Activated T-helper 1 cell treated with anti-CD3 and anti-CD28 coated beads, Interleukin-12 subunit alpha, Interleukin-12 subunit beta, Interleukin-2, Interleukin-4 antibody, amounts not matched to agents 30 ng/mL and 10 ng/mL and 1 ng/mL, durations not matched to agents 14 hours and 24 hours and 36 hours (primary cell): ENCODE data around the gene FRYL. TPM values are rescaled to one million over a fixed set of nuclear protein-coding genes. Genes with fewer than 3 reads are reported as not detected.
A peak's percentile ranks its signal among the peaks of the same experiment; 100 is the strongest.

Experiments used
- DNase-seq: peaks from one replicate; pipeline ENCODE4 v3.0.0; 2021; ENCODE audit warnings: low spot score
- H3K27ac Mint-ChIP-seq: one replicate; pipeline ENCODE4 v1.8.0; 2021; ENCODE audit warnings: mild to moderate bottlenecking, mixed read lengths
- H3K27me3 Mint-ChIP-seq: one replicate; pipeline ENCODE4 v1.8.0; 2022; ENCODE audit warnings: mild to moderate bottlenecking, moderate library complexity, mixed read lengths; ENCODE audit not compliant: insufficient read depth
- H3K36me3 Mint-ChIP-seq: one replicate; pipeline ENCODE4 v1.8.0; 2021; ENCODE audit warnings: low read depth, mixed read lengths
- H3K4me1 Mint-ChIP-seq: one replicate; pipeline ENCODE4 v1.8.0; 2021; ENCODE audit warnings: low read depth, mixed read lengths
- H3K4me3 Mint-ChIP-seq: one replicate; pipeline ENCODE4 v1.8.0; 2021; ENCODE audit warnings: mild to moderate bottlenecking, moderate library complexity, mixed read lengths
- H3K9me3 Mint-ChIP-seq: one replicate; pipeline ENCODE4 v1.8.0; 2021; ENCODE audit warnings: mixed read lengths
- intact Hi-C: fragments of 100-400 bp; cut with micrococcal nuclease; formaldehyde crosslinking; loops from one replicate; pipeline ENCODE4 v1.15.1; 2024
- total RNA-seq: library from RNA; stranded (reverse); gene quantifications from 2 replicates; pipeline ENCODE4 v1.2.3, GENCODE V29; 2022

The FRYL gene
- total RNA-seq, 1 donor from 2014 or later, result 80.0 TPM

DNA sequence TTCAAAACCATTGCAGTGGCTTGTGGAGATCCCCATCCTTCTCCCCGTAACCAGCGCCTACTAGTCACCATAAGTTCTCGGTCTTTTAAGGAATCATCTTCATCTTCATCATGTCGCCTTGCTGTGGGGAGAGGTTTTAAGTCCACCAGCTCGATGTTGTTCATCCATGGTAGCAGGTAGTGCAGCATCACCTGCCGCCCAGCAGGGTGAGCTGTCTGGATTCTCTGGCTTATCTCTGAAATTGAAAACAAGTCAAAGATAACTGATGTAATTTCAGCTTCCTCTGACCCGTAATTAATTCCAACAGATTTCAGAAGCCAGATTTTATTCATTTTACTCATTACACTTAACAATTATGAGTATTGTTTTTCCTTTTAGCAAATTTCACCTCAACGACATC, 222.6 kb downstream of the FRYL start:
- intact Hi-C loops, result no loop called here

DNA sequence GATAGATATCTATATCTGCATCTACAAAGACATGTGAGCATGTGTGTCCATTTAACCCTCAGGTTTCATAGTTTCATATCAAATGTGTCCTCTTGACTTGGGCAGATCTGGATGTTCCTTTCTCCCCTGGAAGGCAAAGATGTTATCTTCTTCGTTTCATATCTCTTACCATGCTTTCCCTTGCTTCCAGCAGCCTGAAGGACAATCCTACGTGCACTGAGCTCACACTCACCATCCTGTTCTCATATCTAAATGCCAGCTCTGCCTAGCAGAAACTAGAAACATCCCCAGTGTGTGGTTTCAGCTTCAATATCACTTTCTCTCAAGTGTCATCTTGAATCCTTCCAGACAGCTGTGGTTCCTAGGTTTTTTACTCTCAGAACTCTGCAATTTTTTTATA, 223.8 kb downstream of the FRYL start:
- intact Hi-C loops, result no loop called here

More for the DNA sequence above, 222.6 kb downstream of the FRYL start:
- H3K9me3 Mint-ChIP-seq, result peaks cover 10% of the 10 kb centered on the region
- no peaks in the 10 kb centered on the region for H3K27me3 Mint-ChIP-seq
- peaks cover 5% of the 10 kb centered on the region for H3K4me1 Mint-ChIP-seq
- peaks cover 50% of the 10 kb centered on the region for H3K36me3 Mint-ChIP-seq
- H3K4me3 Mint-ChIP-seq, result no peak overlapping the region
- H3K27ac Mint-ChIP-seq, result no peak overlapping the region
- no peak for DNase-seq

DNA sequence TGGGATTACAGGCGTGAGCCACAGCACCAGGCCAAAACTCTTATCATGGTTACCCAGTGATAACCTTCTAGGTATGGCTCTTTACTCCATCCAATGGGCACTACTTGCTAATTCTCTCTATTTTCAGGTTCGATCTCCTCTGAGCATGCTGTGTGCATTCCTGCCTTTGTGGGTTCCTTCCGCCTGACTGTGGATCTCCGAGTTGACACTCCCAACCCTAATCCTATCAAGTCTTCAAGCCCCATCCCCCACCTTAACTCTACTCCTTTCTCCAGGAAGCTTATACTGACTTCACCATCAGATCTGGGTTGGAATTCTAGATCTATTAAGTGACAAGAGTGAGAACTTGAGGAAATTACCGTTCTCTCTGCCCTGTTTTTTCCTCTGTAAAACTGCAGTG, 225.5 kb downstream of the FRYL start:
- intact Hi-C loops, result no loop called here
- H3K9me3 Mint-ChIP-seq, result peaks cover 10% of the 10 kb centered on the region
- H3K4me3 Mint-ChIP-seq, result no peak overlapping the region
- no peak for DNase-seq
- no peak overlapping the region for H3K27ac Mint-ChIP-seq
- H3K27me3 Mint-ChIP-seq, result no peaks in the 10 kb centered on the region
- H3K4me1 Mint-ChIP-seq, result peaks cover 5% of the 10 kb centered on the region
- peaks cover 39% of the 10 kb centered on the region for H3K36me3 Mint-ChIP-seq

More for the DNA sequence above, 223.8 kb downstream of the FRYL start:
- no peak overlapping the region for H3K27ac Mint-ChIP-seq
- peaks cover 44% of the 10 kb centered on the region for H3K36me3 Mint-ChIP-seq
- peaks cover 5% of the 10 kb centered on the region for H3K4me1 Mint-ChIP-seq
- H3K27me3 Mint-ChIP-seq, result no peaks in the 10 kb centered on the region
- peaks cover 10% of the 10 kb centered on the region for H3K9me3 Mint-ChIP-seq
- no peak overlapping the region for H3K4me3 Mint-ChIP-seq
- no peak for DNase-seq

DNA sequence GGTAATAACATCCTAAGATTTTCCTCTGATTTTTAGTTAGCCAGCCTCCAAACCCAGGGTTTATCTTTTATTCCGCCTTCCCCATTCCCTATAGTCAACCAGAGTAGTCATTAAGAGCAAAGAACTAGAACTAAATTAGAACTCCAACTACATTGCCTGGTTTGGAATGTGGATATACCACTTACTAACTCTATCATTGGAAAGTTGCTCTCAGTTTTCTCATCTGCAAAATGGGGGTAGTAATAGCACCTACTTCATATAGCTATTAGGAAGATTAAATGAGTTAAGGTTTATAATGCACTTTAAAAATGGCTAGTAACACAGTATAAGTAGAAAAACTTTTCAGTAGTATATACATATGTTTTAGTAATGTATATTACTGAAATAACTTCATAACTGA, 226.4 kb downstream of the FRYL start:
- H3K4me1 Mint-ChIP-seq, result peaks cover 5% of the 10 kb centered on the region
- no peak overlapping the region for H3K4me3 Mint-ChIP-seq
- DNase-seq, result no peak
- no peaks in the 10 kb centered on the region for H3K27me3 Mint-ChIP-seq
- intact Hi-C loops, result no loop called here
- H3K9me3 Mint-ChIP-seq, result peaks cover 7% of the 10 kb centered on the region
- H3K36me3 Mint-ChIP-seq, result peaks cover 37% of the 10 kb centered on the region
- peak overlapping the region; percentile 42 for H3K27ac Mint-ChIP-seq

DNA sequence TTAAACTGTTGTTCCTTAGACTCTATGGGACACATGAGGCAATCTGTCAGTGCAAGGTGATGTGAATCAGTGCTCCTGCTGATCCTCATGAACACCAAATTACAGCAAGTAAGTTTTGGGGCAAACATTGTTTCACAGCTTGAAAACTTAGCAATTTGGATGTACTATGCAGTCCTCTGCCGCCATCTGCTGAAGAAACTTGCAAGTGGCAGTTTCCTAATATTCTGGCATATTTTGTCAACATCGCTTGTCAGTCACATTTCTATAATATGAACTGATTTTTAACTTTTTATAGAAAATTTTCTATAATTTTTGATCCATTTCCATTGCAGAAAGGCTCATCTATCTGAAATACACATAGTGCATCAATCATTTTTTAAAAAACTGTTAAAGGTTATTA, 233.7 kb downstream of the FRYL start:
- DNase-seq, result no peak
- intact Hi-C loops, result loop anchor here (1.0 to 5.0 kb wide), 3 partner anchors 101 to 419 kb away; no protein-coding TSS in a partner anchor
- H3K27me3 Mint-ChIP-seq, result no peaks in the 10 kb centered on the region
- no peaks in the 10 kb centered on the region for H3K9me3 Mint-ChIP-seq
- peaks cover 5% of the 10 kb centered on the region for H3K4me1 Mint-ChIP-seq
- H3K27ac Mint-ChIP-seq, result no peak overlapping the region
- peaks cover 44% of the 10 kb centered on the region for H3K36me3 Mint-ChIP-seq
- H3K4me3 Mint-ChIP-seq, result no peak overlapping the region

DNA sequence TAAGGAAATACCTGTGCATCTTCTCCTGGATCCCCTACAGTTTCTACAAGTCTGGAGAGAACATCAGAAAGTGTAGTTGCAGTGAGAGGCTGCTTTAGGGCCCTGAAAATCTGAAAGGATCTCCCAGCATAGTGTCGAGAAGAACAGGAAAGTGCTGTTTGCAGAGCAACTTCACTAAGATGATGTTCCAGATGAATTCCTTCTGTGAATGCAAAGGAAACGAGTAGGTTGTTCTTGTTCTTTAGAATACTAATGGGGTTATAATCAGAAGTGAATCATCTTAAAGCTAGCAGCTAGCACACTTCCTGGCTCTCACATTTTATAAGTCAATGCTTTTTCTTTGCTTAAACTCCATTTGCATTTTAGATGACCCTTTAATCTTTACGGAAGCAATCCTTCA, 236.3 kb downstream of the FRYL start:
- H3K4me1 Mint-ChIP-seq, result peaks cover 5% of the 10 kb centered on the region
- H3K36me3 Mint-ChIP-seq, result peaks cover 44% of the 10 kb centered on the region
- no peak overlapping the region for H3K27ac Mint-ChIP-seq
- H3K4me3 Mint-ChIP-seq, result no peak overlapping the region
- no peak for DNase-seq
- no peaks in the 10 kb centered on the region for H3K27me3 Mint-ChIP-seq
- intact Hi-C loops, result no loop called here
- H3K9me3 Mint-ChIP-seq, result no peaks in the 10 kb centered on the region

DNA sequence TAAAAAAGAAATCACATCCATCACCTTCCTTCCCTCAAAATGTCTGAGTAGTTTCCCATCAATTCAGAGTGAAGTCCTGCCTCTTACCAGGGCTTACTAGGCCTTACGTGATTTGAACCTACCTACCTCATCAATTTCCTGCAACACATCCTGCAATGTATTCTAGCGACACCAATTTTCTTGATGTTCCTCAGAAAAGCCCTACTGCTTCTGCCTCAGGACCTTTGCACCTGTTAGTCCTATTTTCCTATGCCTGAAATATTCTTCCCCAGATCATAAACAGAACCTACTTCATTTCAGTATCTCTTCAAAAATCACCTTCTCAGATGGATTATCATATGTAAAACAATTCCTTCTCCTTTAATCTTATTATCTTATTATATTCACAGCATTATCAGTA, 237.2 kb downstream of the FRYL start:
- H3K27ac Mint-ChIP-seq, result no peak overlapping the region
- no peaks in the 10 kb centered on the region for H3K4me1 Mint-ChIP-seq
- H3K4me3 Mint-ChIP-seq, result no peak overlapping the region
- intact Hi-C loops, result no loop called here
- DNase-seq, result no peak
- no peaks in the 10 kb centered on the region for H3K9me3 Mint-ChIP-seq
- peaks cover 40% of the 10 kb centered on the region for H3K36me3 Mint-ChIP-seq
- H3K27me3 Mint-ChIP-seq, result no peaks in the 10 kb centered on the region

DNA sequence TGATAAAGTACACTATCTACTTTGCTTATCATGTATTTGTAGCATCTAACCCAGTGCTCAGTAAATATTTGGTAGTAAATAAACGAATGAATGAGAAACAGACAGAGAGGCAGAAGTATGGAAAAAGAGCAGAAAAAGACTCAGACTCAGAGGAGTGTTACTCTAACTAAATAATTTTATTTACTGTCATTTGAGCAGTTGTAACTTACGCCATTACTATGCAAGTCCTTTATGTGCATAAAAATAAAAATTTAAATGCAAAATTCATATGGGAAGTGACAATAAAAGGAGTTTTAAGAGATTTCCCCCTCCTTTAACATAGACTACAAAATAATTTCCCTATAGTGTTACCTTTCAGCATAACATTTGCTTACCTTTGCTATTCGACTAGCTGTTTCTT, 240.5 kb downstream of the FRYL start:
- intact Hi-C loops, result no loop called here
- no peaks in the 10 kb centered on the region for H3K27me3 Mint-ChIP-seq
- DNase-seq, result no peak
- no peak overlapping the region for H3K4me3 Mint-ChIP-seq
- no peaks in the 10 kb centered on the region for H3K9me3 Mint-ChIP-seq
- peaks cover 33% of the 10 kb centered on the region for H3K36me3 Mint-ChIP-seq
- no peaks in the 10 kb centered on the region for H3K4me1 Mint-ChIP-seq
- no peak overlapping the region for H3K27ac Mint-ChIP-seq

DNA sequence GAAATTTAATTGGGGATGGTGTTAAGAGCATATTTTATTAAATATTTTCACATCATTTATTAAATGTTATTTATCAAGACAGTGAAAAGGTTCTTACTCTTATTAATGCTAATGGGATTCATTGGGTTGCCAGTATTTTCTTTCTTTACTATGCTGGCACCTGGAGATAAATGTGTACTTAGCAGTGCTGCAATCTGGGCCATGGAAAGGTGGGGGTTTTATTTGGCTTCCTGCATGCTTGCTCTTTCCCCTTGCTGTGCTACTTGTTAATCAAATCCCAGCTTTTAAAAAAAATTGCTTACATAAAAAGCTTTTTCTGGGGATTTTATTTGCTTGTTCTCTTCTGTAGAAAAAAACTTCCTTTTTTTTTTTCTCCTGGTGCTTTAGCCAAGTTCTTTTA, 241.7 kb downstream of the FRYL start:
- DNase-seq, result no peak
- H3K4me3 Mint-ChIP-seq, result no peak overlapping the region
- H3K27ac Mint-ChIP-seq, result no peak overlapping the region
- peaks cover 25% of the 10 kb centered on the region for H3K36me3 Mint-ChIP-seq
- H3K27me3 Mint-ChIP-seq, result no peaks in the 10 kb centered on the region
- H3K4me1 Mint-ChIP-seq, result no peaks in the 10 kb centered on the region
- H3K9me3 Mint-ChIP-seq, result no peaks in the 10 kb centered on the region
- intact Hi-C loops, result no loop called here

DNA sequence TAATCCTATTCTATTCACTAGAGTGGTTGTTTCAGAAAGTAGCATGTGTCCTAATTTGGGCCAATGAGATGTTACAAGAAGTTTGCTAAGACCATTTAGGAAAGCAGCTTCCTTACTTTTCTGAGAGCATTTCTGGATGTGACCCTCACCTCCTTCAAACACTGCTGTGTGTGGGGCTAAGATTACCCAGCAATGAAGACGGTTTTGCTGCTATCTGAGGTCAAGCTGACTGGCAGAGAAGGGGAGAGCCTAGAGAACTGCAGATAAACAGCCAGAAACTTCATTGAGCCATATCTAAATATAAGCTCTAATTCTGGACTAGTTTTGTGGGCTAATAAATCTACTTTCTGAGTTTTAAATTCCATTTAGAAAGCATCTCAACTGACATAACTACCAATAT, 253.7 kb downstream of the FRYL start:
- Mint-ChIP-seq H3K36me3 (peaks cover 47% of the 10 kb centered on the region), H3K4me3 (no peak overlapping the region), H3K27me3 (no peaks in the 10 kb centered on the region), H3K27ac (no peak overlapping the region), H3K4me1 (no peaks in the 10 kb centered on the region), H3K9me3 (no peaks in the 10 kb centered on the region)
- no peak for DNase-seq
- intact Hi-C loops, result no loop called here

DNA sequence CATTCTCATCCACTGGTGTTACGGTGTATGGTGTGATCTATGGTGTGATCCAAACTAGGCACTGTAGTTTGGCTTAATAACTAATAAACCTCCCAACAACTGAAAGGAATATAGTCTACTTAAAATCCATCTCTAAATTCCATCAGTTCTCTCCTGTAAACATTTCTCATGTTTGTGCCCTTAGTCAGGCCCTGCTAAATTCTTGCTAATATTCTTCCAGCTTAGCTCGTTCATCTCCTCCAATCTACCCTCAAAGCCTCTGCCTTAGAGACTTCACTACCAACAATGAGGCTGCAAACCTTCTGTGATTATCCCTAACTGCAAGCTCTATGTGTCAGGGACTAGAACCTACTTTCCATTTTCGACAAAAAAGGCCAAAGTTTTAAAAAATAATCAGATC, 261.9 kb downstream of the FRYL start:
- Mint-ChIP-seq H3K4me3 (no peak overlapping the region), H3K27me3 (no peaks in the 10 kb centered on the region), H3K36me3 (peaks cover 44% of the 10 kb centered on the region), H3K9me3 (no peaks in the 10 kb centered on the region), H3K4me1 (no peaks in the 10 kb centered on the region), H3K27ac (no peak overlapping the region)
- intact Hi-C loops, result no loop called here
- no peak for DNase-seq

DNA sequence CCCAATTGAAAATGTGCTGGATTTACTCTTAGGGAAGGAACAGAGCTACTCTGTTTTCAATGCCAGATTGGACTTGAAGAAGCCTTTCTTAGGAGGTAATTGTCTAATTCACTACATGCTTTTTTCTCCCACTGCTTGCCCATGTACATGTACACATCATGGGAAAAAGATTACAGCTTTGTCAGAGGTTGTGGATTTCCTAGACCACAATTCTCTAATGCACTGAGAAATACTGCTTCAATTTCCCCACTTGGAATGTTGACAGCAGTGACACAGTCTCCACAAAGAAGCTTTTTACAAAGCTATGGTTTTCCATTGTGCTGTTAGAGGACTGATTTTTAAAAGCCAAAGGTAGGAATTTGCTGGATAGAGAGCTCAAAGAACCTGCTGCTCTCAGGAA, 270.5 kb downstream of the FRYL start:
- no peaks in the 10 kb centered on the region for H3K4me1 Mint-ChIP-seq
- no peak overlapping the region for H3K27ac Mint-ChIP-seq
- no peaks in the 10 kb centered on the region for H3K27me3 Mint-ChIP-seq
- intact Hi-C loops, result no loop called here
- H3K9me3 Mint-ChIP-seq, result no peaks in the 10 kb centered on the region
- H3K36me3 Mint-ChIP-seq, result peaks cover 32% of the 10 kb centered on the region
- no peak for DNase-seq
- no peak overlapping the region for H3K4me3 Mint-ChIP-seq

DNA sequence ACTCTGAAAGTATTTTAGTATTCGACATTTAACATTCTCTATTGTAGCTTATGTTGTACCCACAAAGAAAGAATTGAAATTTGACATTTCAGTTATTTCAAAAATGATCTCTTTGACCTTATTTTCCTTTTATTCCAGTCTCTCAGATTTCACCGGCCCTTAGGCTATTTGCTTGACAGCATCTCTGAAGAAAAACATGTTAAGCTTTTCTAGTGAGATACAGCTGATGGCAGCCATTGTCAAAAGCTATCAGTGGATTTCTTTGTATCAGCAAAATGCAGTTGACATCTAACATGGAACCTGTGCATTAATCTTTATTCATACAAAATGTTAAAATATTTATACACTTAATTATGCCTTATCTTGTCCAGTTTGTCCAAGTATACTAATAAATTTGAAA, 273.4 kb downstream of the FRYL start:
- peaks cover 28% of the 10 kb centered on the region for H3K36me3 Mint-ChIP-seq
- no peak overlapping the region for H3K27ac Mint-ChIP-seq

DNA sequence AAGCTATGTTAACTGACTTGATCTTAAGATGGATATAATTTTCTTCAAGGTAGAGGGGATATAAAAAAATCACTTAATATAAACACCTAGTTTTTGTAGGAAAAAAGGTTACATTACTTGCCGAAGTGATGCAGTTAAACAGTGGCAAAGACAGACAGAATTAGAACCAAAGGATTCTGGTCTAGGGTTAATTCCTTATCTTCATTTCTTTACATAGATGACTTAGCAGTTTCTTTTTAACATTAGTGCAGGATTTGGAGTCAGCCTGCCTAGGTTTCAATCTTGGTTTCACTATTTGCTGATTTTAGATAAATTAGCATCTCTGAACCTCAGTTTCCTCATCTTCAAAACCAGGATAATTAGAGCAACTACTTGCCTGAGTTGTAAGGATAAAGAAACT, 275.7 kb downstream of the FRYL start:
- DNase-seq, result no peak
- no peaks in the 10 kb centered on the region for H3K9me3 Mint-ChIP-seq
- H3K36me3 Mint-ChIP-seq, result peaks cover 32% of the 10 kb centered on the region
- no peak overlapping the region for H3K4me3 Mint-ChIP-seq
- H3K27me3 Mint-ChIP-seq, result no peaks in the 10 kb centered on the region
- intact Hi-C loops, result loop anchor here (5.0 kb wide), 1 partner anchor 187 kb away; no protein-coding TSS in a partner anchor
- peaks cover 8% of the 10 kb centered on the region for H3K4me1 Mint-ChIP-seq
- H3K27ac Mint-ChIP-seq, result no peak overlapping the region

More for the DNA sequence above, 273.4 kb downstream of the FRYL start:
- Mint-ChIP-seq H3K27me3 (no peaks in the 10 kb centered on the region), H3K9me3 (no peaks in the 10 kb centered on the region), H3K4me3 (no peak overlapping the region), H3K4me1 (no peaks in the 10 kb centered on the region)
- intact Hi-C loops, result no loop called here
- DNase-seq, result no peak
